ENCODE measurements around the gene SORL1.

SORL1 gene

DNA sequence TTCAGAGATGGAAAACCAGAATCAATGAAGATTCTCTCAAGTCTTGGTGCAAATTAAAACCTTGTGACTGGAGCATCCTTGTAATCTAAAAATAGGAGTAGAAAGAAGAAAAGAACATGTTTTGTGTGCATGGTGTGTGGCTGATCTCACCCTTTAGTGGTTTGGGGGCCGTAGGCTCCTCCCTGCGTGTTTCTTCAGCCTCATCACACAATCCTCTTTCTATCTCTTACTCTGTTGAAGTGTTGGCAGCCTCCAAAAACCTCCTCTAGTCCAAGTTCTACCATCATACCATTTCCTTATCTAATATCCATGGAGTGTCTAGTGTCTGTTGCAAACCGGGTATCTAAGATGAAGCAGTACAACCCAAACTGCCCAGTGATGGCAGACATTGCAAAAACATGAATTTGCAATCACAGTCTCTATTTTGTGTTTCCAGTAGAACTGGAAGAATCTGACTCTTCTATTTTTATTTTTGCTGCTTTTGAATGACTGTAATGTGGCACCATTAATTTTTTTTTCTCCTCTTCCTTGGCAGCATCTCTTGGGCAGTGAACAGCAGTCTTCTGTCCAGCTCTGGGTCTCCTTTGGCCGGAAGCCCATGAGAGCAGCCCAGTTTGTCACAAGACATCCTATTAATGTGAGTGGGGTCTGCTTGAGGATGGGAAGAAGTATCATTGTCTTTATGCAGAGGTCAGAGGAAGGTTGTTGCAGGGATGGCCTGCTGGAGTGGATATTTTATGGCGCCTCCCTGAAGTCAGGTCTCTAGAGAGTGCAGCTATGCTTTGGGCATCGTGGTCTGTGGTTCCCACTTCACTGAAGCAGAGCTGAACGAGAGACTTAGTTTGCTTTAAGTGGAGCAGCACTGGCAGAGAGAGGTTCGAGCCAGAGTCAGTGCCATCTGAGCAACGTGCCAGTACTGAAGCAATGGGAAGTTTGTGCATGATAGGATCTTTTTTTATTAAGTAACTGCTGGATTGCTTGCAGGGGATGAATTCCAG lies 60.7 kb downstream of the SORL1 start:
- no peak for DNase-seq

DNA sequence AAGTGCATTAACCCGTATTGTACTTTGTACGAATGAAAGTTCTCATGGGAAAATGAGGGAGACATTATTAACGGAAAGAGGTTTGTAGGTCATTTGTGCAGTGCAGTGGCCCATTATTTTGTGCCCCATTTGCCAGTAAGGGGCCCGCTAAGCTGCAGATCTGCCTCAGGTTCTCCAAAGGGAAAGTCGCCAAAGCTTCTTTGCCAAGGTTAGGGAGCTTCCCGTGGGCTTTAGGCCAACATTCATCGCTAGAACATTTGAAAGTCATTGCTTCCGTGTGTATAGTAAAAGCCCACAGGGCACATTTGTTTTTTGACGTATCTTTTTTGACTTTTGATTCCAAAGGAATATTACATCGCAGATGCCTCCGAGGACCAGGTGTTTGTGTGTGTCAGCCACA lies 61.7 kb downstream of the SORL1 start:
- DNase-seq = no peak

DNA sequence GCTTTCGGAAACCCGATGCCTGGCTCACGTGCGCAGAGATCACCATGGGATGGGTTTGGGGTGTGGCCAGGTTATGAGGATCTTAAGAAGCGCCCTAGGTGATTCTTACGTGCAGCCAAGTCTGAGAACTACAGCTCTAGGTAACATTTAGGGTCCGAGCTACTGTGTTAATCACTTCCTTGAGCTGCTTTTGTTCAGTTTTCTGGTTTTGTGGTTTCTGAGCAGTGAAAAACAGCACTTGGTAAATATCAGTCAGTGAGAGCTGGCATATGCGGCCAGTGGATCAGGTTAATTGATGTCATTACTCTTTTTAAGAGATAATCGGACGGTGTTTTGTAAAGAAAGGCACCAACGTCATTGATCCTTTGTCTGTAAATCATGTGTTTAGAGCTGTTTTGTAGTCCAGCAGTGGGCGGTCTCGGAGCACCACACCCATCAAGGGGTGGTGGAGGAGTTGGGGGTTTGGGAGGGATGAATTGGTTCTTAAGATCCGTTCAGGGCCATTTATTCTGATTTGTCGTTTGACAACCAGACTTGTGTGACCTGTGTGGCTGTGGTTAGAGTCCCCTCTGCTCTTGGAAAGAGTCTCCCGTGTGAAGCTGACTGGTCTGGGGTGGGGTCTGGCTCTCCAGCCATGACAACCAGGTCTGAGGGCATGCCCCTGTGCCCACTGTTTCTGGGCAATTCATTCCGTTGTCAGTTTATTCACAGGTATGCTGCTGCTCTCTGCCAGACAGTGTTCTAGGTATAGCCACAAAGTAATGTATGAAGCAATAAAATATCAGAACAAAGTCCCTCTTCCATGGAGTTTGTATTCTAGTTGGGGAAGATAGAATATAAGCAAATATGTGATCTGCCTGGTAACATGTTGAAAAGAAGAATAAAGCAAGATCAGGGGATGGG lies 62.6 kb downstream of the SORL1 start:
- DNase-seq = no peak

DNA sequence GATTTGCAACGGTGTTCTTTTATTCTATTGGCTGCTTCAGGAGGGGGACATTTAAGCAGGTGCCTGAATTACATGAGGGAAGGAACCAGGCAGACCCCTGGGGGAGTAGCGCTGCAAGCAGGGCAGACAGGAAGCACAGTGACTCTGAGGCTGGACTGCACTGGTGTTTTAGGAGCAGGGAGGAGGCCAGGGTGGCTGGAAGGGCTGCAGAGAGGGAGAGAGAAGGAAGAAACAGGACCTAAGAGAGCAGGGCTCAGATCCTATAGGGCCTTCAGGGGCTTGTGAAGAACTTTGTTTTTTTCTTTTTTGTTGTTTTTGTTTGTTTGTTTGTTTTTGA lies 63.2 kb downstream of the SORL1 start:
- DNase-seq = no peak

DNA sequence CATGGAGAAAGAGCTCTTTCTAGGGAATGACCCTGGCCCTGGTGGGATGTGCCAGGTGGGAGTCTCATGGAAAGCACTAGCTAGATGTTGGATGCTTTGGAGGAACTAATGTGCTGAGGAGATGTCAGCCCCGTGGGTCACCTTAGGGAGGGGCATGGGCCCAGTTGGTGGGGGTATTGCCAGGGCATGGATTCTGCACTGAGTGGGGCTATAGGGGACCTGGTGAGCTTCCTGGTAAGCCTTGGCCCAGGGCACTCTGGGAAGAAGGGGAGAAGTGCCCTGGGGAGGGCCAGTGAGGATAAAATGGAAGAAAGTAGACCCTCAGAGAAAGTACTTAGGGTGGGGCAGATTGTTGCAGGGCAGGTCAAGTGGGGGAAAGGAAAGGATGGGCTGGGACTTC lies 65.9 kb downstream of the SORL1 start:
- DNase-seq = no peak

DNA sequence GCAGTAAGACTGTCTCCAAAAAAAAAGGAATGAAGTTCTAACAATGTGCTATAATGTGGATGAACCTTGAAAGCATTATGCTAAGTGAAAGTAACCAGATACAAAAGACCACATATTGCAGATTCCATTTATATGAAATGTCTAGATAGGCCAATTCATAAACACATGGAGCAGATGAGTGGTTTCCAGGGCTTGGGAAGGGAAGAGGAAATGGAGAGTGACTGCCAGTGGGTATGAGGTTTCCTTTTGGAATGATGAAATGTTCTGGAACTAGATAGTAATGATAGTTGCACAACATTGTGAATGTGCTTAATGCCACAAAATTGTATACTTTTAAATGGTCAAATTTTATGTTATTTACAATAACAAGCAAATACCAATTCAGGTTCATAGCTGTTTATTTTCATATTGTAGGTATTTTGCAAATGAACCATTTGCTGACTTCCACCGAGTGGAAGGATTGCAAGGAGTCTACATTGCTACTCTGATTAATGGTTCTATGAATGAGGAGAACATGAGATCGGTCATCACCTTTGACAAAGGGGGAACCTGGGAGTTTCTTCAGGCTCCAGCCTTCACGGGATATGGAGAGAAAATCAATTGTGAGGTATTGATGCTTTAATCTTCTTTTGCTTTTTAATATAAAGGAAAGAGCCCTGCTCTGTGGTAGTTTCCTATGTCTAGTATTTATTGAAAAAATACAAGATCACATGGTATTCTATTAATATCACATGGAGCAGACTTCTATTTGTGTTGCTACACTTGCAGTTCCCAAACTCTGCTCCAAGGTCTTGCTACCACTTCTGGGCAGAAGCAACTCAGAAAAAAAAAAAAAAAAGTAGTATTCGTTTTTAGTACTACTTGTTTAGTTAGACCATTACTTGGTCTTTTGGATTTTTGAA lies 68.4 kb downstream of the SORL1 start:
- DNase-seq = no peak

DNA sequence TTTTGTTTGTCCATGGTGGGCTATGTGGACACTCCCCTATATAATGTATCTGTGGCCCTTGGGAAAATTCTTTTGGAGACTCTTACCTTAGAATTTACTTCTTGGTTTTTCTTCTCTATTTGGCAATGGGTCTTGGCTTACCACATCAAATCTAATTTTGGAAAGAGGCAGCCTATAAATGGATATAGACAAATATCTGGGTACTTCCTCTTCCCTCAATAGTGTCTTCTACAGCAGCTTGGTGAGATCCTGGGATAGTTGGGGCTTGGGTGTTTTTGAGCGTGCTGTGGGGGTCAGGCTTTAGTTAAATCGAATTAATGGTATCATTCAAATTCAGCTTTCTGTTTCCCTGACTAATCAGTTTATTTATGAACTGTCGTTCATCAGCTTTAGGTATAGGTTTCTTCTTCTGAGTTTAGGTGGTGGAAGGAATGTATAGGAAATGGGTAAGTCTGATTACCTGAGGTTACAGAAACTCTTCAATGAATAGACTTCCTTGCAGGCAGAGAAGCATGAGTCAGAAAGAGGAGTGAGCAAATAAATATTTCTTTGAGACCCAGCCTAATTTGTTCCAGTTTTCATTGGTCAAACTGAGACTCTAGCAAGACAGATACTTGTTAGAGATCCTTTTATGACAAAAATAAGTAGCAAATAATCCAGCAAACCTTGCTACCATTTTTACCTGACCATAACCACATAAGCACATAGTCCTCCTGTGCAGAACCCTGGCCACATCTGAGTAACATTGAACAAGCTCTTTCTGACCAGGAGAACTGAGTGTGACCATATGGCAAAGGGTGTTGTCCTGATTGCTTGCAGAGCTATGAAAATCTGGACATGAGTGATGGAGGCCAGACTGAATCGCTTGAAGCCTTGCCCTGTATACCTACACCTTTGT lies 69.3 kb downstream of the SORL1 start:
- no peak for DNase-seq

DNA sequence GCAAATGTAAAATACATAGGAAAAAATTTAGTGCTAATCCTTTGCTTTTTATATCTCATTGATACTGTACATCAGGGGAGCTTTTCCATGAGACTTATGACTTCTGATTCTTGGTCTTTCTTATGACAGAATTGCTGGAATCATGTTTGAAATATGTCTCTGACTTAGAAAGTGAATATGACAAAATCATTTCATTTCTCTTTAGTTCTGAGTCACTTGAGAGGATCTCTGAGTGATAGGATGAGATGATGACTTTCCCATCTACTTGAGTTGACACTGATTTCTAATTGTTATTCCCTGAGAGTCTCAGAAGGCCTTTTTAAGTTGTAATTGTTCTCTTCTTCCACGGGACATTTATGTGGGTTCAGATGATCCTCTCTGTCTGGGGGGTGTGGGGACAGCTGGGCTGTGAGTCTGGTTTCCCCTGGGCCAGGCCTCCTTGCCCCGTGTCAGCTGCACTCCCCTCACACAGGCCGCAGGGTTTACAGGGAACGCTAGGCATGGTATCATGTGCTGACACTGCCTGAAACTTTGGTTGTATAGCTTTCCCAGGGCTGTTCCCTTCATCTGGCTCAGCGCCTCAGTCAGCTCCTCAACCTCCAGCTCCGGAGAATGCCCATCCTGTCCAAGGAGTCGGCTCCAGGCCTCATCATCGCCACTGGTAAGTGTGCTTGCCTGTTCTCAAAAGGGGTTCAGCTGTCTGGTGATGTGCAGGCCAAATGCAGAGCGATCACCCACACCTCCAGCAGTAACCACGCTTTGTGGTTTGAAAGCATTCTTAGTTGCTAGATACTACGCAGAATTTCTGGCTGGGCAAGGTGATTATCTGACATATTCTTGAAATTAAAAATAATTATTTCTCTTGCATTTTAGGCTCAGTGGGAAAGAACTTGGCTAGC lies 70.2 kb downstream of the SORL1 start:
- no peak for DNase-seq

DNA sequence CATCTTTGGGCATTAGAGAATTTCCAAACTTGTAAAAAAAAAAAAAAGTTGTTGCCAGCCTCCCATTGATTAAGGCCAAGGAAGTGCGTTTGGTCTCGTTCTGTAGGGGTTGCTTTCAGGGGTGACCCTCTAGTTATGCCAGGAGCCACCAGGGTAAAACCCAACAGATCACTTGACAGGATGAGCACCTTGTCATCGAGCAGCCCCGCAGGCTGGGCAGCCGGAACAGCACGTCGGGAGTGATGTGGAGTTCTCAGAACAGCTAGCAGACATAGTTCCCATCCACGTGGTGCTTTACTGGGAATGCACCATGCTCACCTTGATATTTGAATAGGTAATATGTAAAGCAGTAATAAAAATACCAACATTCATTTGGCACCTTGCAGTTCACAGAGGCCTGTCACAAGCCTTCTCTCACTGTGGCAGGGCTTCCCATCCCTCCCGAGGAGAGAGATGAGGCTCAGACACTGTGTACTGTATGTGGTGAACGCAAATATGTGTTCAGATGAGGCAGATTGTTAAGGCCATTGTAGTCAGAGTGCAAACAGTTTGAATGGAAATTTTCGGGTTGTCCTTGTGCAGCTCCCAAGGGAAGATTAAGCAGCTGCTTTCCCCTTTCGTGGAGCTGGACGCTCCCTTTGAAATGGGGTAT lies 71.6 kb downstream of the SORL1 start:
- DNase-seq = no peak

DNA sequence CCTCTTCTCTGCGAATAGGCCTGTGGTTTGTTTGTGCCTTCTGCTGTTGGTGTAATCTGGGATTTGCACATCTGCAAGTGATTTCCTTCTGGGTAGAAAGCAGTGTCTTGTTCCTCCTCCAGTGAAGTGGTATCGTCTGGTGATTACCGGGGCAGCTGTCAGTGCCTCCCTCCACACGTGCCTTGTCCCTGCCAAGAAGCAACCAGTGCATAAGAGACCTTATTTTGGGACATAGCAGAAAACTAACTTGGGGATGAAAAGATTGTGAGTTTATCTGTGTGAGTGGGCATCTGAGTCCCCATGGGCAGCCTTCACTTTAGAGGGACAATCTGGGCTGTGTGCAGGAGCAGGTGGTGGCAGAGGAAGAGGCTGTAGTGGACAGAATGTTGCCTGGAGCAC lies 72.1 kb downstream of the SORL1 start:
- no peak for DNase-seq

DNA sequence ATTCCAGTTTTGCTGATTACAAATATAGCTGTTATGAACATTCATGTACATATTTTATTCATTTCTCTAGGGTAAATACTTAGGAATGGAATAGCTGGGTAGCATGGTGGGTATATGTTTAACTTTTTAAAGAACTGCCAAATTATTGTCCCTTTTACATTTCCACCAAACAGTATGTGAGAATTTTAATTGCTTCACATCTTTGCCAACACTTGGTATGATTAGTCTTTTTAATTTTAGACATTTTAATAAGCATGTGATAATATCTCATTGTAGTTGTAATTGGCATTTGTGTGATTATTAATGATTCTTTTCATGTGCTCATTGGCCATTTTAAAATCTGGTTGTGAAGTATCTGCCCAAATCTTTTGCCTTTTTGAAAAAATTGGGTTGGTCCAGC lies 73.3 kb downstream of the SORL1 start:
- no peak for DNase-seq

DNA sequence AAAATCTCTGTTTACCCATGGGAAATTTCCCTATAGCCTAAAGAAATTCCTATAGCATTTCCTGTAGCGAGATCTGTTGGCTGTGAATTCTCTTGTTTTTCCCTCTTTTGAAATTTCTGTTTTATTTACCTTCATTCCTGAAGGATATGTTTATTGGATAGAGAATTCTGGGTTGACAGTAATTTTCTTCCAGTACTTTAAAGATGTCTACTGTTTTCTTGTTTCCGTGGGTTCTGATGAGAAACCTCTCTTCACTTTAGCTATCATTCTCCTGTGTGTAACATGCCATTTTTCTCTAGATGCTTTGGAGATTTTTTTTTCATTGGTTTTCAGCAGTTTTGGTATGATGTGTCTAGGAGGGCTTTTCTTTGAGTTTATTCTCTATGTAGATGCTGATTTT lies 78.1 kb downstream of the SORL1 start:
- no peak for DNase-seq

DNA sequence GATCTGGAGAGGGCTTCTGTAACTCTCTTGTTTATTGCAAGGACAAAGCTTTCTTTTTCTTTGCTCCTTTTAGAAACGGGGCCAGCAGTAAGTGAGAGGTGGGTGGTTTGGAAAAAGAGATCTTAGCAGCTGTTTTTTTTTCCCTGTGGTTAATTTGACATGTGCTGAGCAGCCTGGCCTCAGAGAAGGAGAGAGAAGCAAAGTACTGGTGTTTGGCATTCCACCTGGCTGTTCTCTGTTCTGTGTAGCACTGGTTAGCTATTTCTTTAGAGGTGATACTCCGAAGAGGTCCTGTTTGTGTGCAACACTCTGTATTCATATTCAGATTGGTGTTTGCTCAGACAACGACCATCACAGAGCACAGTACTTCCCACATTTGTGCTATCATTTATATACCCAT lies 81.5 kb downstream of the SORL1 start:
- no peak for DNase-seq

DNA sequence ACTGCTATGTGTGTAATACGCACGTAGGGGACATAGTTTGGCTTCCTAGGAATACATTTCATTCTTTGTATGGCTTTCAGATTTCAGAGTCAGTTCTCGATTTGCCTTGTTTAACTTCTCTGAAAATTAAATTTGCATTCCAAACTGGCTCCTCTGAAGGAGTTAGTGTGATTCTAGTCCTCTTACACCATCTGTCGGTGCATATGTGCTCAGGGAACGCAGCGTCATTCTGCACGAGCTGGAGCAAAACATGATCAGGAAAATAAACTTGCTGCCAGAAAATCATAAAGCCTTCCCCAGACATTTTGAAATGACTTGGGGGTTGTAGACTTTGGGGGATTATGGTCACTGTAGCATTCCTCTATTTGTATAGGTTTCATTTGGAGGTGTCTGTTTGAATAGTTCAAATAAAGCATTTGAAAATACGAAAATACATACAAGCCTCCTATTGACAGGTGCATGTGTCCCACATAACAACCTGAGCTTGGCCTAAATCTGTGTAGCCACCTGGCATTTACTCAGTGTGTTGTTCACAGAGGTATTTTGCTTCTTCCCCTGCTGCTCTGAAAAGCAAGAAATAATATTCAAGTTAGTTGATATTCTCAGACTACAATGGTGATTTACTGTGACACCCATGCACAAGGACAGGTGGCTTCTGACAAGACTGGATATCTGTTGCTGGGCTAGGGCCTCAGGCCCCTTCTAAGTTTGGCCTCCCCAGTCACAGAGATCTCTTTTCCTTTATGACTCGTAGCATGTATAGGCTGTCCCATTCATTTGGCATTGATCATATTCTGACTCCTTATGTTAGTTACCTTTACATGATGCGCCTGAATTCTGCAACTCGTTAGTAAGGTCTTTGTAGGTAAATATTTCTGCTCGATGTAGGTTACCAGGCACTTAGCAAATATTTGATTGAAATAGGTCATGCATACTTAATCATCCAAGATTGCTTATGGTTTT lies 82.3 kb downstream of the SORL1 start:
- DNase-seq = no peak

DNA sequence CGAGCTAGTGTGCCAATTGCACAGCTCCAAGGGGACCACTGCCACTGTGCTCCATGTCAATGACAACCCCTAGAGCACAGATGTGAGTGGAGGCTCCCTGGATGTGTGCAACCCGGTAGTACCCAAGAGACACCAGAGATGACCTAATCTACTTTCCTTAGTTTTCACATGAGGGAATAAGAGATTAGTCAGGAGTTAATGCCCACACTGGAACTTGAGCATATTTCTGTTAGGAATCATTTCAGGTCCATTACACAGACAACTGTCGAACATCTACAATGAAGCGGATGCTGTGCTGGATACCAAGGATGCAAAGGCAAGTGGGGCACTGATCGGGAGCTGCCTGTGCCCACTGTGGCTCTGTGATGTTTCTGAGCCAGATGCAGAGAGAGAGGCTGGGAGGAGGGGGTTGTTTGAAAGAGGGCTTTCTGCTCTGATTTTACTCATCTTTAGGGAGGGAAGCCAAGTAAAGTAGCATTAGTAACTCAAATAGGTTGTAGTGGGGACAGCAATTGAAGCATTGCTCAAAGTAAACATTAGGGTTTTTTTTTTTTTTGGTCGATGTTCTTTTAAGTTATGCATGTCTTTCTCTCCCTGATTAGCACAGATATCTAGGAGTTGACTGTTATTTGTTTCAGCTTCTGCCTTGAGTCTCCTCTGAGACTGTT lies 83.1 kb downstream of the SORL1 start:
- no peak for DNase-seq

DNA sequence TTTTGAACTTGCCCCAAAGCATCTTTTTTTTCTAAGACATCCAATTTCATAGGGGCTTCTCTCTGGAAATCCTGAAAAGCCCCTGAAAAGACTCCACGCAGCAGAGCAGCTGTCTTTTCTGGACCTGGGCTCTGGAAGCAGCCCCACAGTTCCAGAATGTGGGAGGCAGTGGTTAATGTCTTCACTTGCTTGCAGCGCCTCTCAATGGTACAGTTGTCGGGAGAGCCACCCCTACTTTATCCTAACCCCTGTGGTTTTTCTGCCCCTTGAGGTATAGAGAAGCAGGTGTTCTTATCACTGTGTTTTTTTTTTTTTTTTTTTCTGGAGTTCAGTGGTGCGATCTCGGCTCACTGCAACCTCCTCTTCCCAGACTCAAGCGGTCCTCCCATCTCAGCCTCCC lies 84.0 kb downstream of the SORL1 start:
- DNase-seq = no peak

DNA sequence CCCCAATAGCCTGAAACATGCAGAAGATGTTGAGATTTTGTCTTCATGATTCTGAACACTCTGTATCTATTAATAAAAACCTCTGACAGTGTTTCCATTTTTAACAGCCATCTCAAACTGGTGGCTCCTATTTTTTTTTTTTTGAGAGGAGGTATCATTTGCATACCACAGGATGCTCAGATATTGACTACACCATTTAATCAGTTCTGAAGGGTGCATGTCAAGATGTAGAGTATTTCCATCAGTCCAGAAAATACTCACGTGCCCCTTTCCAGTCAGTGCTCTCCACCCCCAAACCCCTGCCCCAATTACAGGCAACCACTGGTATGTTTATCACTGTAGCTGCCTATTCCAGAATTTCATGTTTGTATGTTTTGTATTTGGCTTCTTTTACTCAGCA lies 85.9 kb downstream of the SORL1 start:
- DNase-seq = no peak

DNA sequence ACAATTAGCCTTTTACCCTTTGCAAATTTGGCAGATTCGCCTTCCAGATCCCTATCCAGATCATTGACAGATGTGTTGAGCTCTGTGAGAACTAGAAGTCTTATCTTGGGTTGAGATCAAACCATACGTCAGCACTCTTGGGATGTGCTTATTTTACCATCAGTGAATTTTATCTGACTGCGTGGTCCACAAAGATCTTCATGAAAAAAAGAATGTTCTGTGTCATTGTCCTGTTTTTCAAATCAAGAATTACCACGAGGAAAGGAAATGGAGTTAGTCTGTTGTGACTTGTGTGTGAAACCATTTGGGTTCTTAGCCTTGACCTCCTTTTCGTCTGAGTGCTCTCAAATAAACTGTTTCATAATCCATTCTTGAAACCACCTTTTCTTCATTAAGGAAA lies 86.9 kb downstream of the SORL1 start:
- no peak for DNase-seq
